Activated T-cell treated with anti-CD3 and anti-CD28 coated beads, Interleukin-2, amount 50 U/mL, for 1 hour (primary cell): ENCODE measurements around the gene TRAF7.
A peak's percentile ranks its signal among the peaks of the same experiment; 100 is the strongest.

Experiments used
- DNase-seq: peaks from one replicate; pipeline ENCODE4 v3.0.0-alpha.2; 2020

The TRAF7 gene

GRCh38 chr16:2148714-2149629 is 6.6 kb upstream of the TRAF7 start:
- DNase-seq, result peak; percentile 39

GRCh38 chr16:2149630-2150417 is 5.8 kb upstream of the TRAF7 start:
- no peak for DNase-seq

GRCh38 chr16:2150418-2151187 is 5.0 kb upstream of the TRAF7 start:
- DNase-seq, result no peak

GRCh38 chr16:2151188-2152091 is 4.1 kb upstream of the TRAF7 start:
- no peak for DNase-seq

GRCh38 chr16:2152695-2153506 is 2.7 kb upstream of the TRAF7 start:
- no peak for DNase-seq

- no peak for DNase-seq
Measured at GRCh38 chr16:2154533-2155090, 970 bp upstream of the TRAF7 start.

GRCh38 chr16:2155977-2156848 is 631 bp downstream of the TRAF7 start:
- no peak for DNase-seq

GRCh38 chr16:2156849-2157224 is 1.3 kb downstream of the TRAF7 start:
- DNase-seq, result no peak

GRCh38 chr16:2157480-2158261 is 2.1 kb downstream of the TRAF7 start:
- DNase-seq, result no peak

- no peak for DNase-seq
Measured at GRCh38 chr16:2158262-2158638, 2.7 kb downstream of the TRAF7 start.

GRCh38 chr16:2159175-2159838 is 3.7 kb downstream of the TRAF7 start:
- DNase-seq, result no peak

- DNase-seq, result no peak
Measured at GRCh38 chr16:2160915-2161551, 5.5 kb downstream of the TRAF7 start.

GRCh38 chr16:2161911-2162310 is 6.3 kb downstream of the TRAF7 start:
- DNase-seq, result no peak

- no peak for DNase-seq
Measured at GRCh38 chr16:2162676-2163118, 7.1 kb downstream of the TRAF7 start.

- peak; percentile 31 for DNase-seq
Measured at GRCh38 chr16:2163211-2163881, 7.8 kb downstream of the TRAF7 start.

GRCh38 chr16:2165861-2166260 is 10.3 kb downstream of the TRAF7 start:
- no peak for DNase-seq
